COR-L47 (cell line): Measurements from ENCODE around the gene FCN2.

ENCODE experiments used
- DNase-seq: peaks from one replicate; lab custom pipeline; 2025; lab: John Stamatoyannopoulos, UW

Gene FCN2

DNA sequence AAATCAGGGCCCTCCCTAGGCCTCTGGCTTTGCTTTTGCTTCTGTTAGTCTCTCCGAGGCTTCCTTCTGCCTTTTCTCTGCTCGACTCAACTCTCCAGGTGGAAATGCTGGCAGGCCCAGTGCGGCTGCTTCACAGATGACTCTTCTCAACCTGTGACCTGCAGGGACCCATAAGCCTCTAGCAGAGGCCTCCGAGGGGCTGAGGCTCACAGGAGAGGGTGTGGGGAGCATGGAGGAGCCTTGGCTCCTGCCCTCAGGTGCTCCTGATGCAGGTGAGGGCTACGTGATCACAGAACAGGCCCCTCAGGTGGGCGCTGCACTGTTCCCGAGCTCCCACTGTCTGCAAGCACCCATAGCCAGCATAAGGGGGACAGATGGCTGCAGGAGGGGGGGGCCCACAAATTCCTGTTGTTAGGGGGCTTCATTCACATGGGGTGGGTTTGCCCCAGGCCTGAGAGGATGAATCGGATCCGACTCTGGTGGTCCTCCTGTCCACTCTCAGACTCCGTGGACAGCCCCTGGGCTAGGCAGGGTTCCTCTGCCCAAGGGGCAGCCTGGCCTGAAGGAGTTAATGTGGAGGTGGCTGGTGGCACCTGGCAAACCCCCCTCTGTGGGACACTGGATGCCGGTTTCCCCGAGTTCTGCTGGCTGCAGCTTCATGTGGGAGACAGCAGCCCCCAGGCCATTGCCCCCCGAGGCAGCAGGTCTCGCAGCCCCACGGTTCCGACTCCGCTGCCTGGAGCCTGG lies 10.9 kb upstream of the FCN2 start:
- DNase-seq = no peak

DNA sequence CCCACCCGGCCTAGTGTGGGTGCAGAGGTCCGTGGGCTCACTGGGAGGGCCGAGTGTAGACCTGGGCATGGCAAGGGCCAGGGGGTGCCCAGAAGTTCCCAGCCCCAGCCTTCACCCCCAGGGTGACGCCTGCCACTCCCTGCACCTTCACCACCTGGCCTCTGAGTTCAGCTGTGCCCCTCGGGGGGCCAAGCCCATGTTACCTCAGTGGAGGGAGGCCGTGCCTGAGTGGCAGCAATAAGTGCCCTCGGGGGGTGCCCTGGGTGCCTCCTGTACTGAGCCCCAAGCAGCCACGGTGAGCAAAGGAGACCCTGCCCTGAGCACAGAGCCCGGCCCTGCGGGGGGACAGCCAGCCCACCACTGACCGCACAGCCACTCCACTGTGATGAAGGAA lies 10.3 kb upstream of the FCN2 start:
- no peak for DNase-seq

DNA sequence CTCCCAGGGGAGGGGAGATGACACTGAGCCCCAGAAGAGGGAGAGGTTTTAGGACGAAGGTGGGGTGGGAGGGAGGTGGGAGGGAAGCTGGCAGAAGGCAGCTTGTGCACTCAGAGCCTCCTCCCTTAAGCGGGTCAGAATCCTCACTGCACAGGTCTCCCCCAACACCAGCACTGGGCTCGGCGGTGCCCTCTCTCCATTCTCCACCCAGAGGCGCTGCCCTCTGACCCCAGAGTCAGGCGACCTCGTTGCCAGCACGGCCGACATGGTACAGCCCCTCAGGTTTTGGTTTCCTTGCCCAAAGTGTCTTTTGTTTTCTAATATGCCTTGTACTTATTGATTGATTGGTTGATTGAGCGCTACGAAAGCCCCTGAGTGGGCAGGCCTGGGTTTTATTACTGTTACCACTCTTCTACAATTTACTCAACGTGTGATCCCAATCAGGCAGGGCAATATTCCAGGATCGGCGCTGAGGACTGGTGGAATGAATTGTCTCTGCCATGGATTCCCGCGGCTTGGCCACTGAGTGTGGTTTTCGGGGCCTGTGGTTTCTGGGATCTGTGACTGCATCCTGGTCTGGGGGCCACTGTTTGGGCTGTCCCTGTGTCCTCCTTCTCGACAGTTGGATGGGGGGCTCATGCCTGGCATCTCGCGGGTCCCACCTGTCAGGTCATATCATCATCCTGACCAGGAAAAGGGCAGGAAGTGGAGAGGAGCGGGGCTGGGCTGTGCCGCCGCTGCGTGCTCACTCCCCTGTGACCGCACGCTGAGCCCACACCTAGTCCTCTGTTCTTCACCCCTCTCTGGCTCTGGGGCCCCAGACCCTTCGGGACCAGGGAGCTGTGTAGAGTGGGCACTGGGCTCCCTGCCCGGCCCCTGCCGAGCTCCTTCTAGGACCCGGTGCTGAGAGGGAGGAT lies 9.6 kb upstream of the FCN2 start:
- no peak for DNase-seq

DNA sequence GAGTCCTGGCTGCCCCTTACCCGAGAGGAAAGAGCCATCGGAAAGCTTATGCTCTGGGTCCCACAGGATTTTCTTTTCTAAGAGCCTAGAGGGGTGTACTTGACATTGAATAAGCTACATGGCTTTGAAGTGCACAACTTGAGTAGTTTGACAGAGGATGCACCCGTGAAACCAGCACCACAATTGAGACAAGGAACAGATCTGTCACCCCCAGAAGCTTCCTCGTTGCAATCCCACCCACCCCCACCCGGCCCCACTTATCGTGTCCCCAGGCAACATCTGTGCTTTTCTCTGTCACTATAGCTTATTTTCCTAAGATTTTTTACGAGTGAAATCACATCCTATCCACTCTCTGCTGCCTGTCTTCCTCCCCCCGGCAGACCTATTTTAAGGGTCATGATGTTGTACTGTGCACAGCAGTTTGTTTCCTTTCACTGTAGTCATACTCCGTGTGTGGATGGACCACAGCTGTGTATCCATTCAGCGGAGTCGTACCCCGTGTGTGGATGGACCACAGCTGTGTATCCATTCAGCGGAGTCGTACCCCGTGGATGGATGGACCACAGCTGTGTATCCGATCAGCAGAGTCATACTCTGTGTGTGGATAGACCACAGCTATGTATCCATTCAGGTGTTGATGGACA lies 8.8 kb upstream of the FCN2 start:
- DNase-seq = no peak

DNA sequence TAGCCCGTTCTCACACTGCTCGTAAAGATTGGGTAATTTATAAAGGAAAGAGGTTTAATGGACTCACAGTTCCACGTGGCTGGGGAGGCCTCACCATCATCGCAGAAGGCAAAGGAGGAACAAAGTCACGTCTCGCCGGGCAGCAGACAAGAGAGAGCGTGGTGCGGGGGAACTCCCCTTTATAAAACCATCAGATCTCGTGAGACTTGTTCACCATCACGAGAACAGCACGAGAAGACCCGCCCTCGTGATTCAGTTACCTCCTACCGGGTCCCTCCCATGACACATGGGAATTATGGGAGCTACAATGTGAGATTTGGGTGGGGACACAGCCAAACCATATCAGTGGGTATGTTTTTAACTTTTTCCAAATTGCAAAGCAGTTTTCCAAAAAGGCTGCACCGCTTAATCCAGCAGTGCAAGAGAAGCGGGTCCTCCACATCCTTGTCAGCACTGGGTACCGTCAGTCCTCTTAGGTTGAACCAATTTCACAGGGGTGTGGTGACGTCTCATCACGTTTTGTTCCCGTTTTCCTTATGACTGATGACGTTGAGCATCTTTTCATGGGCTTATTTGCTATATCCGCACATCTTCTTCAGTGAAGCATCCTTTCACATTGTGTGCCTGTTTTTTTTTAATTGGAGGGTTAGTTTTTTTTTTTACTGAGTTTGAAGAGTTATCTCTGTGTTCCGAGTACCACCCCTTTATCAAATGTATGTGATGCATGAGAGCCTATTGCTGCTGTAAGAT lies 8.0 kb upstream of the FCN2 start:
- no peak for DNase-seq

DNA sequence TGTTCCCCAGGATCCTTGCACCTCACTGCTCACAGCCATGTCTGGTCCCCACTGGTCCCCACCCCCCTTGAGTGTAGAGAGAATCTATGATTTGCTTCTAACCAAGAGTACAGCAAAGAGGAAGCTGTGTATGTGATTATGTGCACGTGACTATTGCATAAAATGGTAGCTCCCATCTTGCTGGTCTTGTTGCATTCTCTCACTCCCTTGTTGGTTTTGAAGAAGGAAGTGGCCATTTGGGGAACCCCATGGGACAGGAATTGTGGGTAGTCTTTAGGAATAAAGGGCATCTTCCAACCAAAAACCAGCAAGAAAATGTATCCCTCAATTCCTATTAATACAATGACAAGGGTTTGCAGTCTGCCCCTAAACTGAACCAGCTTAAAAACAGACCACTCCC lies 5.2 kb upstream of the FCN2 start:
- DNase-seq = no peak

DNA sequence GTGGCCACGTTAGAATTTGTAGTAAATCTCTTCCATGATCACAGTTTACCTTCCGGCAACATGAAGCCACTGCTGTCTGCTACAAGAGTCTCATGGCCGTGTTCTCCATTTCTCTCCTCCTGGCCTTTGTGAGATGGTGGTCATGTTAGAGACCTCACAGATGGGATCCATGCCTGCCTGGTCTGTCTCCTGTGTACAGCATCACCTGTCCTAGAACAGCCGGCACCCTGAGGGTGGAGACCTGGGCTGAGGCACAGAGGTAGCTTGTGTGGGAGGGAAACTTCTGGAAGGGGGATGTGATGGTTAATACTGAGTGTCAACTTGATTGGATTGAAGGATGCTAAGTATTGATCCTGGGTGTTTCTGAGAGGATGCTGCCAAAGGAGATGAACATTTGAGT lies 3.1 kb upstream of the FCN2 start:
- DNase-seq = no peak

DNA sequence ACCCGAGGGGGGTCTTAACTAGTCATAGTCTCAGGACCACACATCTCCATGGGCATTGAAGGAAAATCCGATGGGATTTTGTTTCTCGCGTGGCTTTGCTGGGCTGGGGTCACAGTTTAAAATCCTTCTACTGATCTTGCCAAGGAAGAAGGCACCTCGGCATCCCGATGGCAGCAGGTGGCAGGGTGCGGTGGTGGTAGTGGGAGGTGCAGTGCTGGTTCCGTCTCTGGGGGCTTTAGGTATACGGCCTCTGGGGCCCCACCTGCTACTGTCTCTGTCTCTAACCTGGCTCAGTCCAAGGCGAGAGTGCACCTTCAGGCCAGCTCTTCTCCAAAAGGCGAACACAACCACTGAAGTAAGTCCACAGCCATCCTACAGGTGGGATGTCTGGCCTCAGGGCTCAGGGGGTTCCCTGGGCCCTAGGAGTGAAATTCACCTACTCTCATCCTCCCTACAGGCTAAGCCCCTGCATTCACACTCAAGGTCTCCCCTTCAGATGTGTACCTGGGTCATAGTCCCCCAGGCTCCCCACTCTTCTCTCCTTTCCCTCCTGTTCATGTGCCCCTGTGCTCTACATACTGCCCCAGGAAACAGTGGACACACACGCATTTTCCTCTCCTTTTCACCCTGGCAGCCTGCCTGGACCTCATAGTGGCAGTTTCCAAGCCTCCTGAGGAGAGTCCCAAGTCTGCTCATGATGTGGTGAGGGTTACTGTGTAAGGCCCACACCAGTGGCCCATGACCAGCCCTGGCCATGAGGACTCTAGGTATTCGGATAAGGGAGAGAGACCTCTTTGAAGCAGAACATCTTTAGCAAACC lies 736 bp upstream of the FCN2 start:
- DNase-seq = no peak

DNA sequence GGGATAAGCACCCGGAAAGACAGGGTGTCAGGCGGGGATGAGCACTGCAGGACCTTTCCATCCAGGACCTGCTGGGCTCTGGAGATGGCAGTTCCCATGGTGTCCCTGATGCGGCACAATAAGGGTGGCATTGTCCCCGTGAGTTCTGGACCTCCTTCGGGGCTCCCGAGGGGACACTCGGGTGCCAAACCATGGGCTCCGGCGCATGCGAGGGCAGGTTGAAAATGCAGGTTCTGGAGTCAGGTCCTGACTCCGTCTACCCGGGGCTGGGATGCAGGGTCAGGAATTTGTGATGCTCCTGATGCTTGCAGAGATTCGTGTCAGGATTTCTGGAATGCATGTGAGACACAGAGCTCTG lies 682 bp downstream of the FCN2 start:
- DNase-seq = no peak

DNA sequence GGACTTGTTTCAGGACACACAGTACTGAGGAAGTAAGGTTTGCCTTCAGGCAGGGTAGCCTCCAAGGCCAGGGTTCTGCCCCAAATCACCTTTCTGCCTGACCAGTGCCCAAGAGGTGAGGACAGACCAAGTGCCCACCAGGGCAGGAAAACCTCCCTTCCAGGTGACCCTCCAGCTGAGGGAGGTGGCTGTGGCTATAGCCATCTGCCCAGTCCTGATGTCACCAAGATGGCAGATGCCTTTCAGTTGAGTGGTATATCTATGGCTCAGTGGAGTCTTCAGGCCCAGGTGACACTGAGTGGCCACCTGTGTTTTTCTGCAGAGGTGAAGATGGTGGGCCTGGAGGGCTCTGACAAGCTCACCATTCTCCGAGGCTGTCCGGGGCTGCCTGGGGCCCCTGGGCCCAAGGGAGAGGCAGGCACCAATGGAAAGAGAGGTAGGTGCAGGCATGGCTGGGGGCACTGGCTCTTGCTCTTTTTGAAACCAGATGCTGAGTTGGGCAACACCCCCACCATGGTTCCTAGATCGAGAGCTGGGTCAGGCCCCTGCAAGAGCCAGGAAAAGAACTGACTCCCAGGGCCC lies 1.7 kb downstream of the FCN2 start:
- no peak for DNase-seq

DNA sequence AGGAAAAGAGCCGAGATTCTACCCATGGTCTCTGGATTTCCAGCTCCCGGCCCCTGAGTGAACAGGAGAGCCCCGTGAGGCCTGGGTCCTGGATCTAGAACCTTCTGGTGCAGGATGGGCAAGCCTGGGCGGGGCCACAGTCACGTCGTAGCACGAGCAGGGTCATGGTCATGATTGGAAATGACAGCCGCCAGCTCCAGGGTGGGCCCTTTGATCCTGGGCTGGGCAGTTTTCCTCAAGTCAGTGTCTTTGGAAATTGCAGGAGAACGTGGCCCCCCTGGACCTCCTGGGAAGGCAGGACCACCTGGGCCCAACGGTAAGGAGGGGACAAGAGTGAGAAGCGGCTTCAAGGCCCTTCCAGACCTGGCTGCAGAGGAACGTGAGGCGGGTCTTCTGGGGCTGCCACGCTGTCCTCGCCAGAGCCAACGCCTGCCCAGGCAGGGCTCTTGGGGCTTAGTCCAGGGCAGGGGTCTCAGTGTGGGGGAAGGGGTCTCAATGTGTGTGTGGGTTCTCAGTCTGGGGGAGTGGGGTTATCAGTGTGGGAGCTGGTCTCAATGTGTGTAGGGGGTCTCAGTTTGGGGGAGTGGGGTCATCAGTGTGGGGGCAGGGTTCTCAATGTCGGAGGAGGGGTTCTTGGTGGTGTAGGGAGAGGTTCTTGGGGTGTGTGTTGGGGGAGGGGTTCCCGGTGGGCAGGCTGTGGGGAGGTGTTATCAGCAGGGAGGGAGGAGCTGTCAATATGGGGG lies 2.6 kb downstream of the FCN2 start:
- no peak for DNase-seq

DNA sequence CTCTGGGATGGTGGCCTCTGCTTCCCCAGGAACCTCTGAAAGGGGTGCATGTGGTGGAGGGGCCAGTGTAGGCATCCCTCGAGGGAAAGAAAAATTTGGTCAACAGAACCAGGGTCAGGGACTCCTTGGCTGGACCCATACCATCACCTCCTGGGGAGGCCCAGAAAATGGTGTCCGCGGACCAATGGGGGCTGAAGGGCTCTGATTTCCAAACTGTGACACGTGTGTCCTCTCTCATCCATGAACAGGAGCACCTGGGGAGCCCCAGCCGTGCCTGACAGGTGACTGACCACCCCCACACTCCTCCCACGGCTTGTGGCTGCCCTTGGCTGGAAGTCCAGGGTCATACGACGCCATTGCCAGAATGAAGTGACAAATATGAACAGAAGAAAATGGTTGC lies 3.9 kb downstream of the FCN2 start:
- DNase-seq = no peak

DNA sequence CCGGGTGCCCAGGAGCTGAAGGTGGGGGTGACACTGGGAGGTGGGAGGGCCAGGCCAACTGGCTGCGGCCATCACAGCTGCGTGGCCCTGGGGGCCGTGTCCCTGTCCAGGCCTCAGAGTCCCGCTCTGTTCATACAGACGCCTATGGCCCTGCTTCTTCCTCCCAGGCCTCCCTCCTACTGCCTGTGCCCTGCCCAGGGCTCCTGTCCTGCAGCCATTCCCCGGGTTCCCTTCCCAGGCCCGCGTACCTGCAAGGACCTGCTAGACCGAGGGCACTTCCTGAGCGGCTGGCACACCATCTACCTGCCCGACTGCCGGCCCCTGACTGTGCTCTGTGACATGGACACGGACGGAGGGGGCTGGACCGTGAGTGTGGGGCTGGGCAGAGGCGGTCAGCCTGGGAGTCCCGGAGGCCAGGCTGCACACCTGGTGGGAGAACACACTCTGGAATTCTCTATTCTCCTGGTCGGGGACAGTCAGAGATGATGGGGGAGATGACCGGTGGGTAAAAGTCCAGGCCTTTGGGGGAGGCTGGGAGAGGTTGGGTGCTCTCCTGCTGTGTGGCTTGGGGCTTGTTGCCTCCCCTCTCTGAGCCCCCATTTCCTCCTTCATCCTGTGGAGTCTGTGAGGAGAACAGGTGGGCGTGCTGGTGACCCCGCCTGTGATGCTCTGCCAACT lies 4.5 kb downstream of the FCN2 start:
- no peak for DNase-seq

DNA sequence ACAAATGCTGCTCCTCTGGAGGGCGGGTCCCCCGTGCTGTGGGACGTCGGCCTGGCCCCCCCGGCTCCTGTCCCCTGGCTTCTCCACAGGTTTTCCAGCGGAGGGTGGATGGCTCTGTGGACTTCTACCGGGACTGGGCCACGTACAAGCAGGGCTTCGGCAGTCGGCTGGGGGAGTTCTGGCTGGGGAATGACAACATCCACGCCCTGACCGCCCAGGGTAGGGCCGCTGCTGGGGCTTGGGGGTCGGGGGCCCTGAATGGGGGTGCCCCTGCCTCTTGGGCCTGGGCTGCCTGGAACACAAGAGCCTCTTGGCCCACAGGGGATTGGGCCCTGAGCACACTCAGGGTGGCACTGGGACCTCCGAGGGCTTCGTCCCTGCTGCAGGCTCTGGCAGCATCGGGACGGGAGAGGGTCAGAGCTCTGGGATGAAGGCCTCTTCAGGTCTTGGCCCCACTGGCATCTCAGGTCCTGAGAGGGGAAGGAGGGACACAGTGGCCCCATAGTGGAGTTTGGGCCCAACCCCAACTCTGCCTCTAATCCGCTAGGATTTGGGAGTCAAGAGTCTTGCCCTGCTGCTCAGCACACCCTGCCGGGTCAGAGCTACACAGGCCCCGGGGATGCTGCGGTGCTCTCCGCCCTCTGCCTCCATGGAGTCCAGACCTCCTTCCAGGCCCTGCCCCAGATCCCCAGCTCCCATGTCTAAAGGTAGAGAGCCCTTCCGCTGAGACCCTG lies 5.2 kb downstream of the FCN2 start:
- DNase-seq = no peak

DNA sequence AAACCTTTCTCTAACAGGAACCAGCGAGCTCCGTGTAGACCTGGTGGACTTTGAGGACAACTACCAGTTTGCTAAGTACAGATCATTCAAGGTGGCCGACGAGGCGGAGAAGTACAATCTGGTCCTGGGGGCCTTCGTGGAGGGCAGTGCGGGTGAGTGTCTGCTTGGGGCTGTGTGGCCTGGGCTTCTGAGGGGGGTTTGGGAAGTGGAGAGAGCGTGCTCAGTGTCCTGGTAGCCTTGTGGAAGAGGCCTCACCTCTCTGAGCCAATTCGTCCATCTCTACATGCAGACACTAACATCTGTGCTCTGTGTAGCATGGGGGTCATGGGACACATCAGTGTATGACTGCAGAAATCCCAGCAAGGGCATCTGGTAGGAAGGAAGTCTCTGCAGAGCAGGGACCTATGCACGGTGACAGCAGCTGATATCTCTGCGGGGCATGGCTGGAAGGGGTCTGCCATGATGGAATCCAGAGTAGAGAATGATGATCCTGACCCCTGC lies 5.9 kb downstream of the FCN2 start:
- DNase-seq = no peak

DNA sequence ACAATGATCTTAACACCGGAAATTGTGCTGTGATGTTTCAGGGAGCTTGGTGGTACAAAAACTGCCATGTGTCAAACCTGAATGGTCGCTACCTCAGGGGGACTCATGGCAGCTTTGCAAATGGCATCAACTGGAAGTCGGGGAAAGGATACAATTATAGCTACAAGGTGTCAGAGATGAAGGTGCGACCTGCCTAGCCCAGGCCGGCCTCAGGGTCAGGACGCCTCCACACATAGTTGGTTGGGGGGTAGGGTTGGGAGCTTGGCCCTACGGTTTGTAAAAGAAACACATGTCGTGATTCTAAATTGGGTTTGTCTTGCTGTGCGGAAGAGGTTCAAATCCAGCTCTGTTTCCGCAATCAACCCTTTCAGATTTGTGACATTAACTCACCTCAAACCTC lies 6.6 kb downstream of the FCN2 start:
- DNase-seq = no peak

DNA sequence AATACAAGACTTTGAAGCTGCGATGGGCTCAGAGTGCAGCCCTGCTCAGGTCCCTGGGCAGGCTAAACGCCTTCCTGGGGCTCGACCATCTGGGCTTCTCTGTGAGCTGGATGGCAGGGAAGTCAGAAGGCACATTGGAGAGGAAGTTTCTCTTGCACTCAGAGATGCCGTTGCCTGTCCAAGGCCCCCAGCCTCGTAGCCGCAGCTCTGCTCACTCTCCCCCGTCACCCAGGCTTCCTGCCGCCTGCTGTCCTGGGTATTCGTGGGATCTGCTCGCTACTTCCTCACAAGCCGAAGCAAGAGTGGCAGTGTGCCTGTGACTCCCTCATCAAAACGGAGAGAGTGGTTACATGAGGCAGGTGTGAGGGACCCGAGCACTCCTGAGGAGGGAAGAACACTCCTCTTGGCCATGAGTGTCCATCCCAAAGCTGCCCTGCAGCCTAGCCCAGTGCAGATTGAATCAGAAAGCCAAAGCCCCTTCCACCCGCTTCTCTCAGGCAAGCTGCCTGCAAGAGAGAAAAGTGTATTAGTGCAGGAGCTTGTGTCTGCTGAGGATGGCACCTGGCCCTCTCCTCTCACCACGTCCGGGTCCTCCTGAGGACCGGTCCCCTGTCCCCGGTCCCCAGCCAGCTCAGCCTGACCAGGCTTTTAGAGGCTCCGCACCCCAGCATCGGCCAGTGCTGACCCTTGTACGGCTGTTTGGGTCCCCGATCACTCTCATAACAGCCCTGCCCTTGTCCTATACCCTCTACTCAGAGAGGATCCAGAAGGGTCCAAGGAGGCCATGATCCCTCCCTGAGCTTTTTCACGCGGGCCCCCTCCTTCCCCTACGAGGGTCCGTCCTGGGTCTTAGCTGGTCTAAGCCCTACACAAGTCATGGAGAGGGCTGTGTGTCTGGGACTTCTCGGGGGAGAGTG lies 7.3 kb downstream of the FCN2 start:
- no peak for DNase-seq
